Stimulated activated CD4-positive, alpha-beta T cell treated with anti-CD3 and anti-CD28 coated beads, Interleukin-12 subunit alpha, Interleukin-12 subunit beta, amount 100 ng/mL, for 48 hours (primary cell): ENCODE data around the gene OR2G2.

Experiments used
- DNase-seq, 3 donors: peaks; one replicate each; pipeline ENCODE4 v3.0.0-alpha.2; 2020; ENCODE audit warnings: low read depth in 2 of 3, low spot score in 1 of 3

The OR2G2 gene, protein sequence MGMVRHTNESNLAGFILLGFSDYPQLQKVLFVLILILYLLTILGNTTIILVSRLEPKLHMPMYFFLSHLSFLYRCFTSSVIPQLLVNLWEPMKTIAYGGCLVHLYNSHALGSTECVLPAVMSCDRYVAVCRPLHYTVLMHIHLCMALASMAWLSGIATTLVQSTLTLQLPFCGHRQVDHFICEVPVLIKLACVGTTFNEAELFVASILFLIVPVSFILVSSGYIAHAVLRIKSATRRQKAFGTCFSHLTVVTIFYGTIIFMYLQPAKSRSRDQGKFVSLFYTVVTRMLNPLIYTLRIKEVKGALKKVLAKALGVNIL

DNA sequence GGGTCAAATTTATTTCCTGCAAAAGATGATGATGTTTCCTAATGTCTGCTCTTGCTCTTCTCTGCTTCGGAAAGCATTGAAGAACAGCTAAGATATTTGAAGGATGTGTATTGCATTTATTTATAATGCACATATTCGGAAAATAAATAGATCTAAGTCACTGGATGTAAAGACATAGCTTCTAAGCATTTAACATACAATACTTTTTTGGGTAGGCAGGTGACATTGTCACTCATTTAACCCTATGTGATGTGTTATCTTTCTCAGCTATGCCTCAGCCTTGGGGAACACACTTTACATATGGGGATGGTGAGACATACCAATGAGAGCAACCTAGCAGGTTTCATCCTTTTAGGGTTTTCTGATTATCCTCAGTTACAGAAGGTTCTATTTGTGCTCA is at the start of gene OR2G2:
OR2G2 (plus strand) TSS at position 301 of the 400 bp plus-strand sequence; CDS start at position 301, 0 bp downstream.
- no peak for DNase-seq

DNA sequence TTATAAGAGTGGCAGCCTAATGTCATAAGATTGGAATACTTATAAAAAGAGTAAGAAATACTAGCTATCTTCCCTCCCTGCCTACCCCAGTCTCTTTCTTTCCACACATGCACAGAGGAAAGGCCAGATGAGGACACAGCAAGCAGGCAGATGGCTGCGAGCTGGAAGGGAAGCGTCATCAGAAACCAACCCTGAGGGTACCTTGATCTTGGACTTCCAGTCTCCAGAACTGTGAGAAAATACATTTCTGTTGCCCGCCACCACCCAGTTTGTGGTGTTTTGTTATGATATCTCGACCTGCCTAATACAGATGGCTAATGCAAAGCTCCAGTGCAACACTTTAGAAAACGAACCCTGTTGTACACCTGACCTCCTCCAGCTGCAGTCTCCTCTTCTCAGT is 49.6 kb upstream of the OR2G2 start:
- no peak for DNase-seq

DNA sequence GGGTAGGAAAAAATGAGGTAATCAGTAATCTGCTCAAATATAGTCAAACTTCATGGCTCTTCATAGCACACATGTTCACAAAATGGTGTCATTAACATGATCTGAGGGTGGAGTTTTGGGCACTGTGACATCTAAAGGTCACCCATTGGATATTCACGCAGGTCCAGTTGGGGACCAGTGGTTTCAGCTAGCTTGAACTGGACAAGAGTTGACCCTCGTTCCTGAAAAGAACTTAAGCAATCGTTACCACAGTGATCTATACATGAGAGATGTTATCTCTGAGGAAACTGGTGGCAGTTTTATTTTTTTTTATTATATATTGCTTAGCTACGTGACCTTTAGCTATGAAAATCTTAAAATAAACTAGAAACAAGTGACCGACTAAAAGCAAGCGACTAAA is 48.9 kb upstream of the OR2G2 start:
- DNase-seq: no peak

DNA sequence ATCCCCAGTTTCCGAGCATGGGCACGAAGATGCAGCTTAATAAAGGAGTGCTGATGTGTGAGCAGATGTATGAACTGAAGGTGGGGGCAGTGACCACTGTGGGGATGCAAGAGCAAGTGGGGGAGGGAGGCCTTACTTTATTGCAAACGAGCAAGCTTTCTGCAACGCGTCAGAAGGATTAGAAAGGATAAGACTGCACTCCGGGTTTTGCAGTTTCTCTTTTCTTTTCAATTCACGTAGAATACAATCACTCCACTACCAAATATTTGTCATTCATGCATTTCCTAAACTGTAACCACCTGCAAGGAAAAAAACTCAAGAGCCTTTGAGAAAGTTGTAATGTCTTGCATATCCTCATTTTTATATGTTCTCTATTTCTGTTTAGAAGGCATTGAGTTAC is 47.6 kb upstream of the OR2G2 start:
- DNase-seq: no peak

DNA sequence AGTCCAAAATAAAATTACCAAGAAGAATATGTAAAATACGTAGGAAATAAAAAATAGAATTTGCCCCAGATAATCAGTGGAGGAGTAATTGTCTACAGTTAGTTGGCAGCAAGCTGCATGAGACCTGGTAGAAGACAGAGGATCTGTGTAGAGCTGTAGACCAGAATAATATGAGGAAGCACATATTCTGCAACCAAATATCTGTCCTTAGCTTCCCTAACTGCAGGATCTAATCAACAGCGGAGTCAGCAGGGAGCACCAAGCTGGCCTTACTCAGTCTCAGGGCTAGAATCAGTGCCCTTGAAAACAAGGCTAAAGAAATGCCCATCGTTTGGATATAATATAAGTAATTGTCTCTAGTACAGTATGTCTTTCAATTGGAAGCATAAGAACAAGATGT is 45.3 kb upstream of the OR2G2 start:
- no peak for DNase-seq

DNA sequence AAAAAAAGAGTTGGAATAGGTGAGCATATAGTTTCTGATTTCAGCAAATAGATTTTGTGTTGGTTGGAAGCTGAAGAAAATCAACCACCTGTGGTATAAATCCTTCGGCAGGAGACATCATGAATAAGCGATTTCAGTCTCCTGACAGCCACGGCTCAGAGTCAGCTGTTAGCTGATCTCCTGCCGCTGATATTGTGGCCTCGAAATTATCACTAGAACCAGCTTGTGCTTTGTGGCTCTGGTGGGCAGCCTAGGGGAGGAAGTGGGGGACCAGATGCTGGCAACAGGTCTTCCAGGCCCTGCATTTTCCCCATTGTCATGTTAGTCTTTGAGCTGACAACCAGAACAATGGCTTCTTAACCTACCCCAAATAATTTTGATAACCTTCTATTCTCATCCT is 40.1 kb upstream of the OR2G2 start:
- no peak for DNase-seq

DNA sequence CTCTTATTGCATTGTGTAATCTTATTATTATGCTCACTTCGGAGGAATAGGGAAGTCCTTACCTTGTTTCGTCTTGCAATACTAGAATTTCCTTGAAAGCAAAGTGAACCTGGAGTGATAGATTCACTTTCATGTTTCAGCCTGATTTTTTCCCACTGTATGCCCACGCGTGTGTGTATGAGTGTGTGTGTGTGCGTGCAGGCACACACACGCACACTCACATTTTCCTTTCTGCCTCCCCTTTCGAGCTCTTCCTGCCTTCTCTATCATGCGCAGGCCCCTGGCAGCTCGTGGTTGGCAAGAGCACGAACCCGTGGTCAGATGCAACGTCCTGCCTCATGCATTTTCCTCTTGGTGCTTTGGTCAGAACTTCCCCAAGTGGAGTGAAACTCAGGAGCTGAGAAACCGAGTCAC is 39.4 kb upstream of the OR2G2 start, which contains the start of gene GCSAML:
GCSAML (plus strand) TSS at position 366 of the 414 bp plus-strand sequence. CDS start 58 bp downstream, outside the sequence.
- DNase-seq: no peak

DNA sequence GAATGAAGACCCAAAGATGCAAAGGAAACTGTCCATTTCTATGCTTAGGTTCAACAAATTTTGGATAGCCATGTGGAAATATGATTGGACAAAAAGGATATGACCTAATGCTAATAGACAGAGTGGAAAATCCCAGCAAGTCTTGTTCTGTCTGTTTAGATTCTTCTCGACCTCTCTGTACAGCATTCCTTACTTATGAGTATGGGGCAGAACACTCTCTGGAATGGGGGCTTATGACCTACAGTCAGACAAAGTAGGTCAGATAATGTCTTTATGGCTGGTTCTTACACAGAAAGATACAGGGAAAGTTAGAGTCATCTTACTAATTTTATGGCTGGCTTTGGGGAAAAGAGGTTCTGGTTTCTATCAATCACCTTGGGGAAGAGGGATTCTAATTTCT is 36.4 kb upstream of the OR2G2 start:
- no peak for DNase-seq

DNA sequence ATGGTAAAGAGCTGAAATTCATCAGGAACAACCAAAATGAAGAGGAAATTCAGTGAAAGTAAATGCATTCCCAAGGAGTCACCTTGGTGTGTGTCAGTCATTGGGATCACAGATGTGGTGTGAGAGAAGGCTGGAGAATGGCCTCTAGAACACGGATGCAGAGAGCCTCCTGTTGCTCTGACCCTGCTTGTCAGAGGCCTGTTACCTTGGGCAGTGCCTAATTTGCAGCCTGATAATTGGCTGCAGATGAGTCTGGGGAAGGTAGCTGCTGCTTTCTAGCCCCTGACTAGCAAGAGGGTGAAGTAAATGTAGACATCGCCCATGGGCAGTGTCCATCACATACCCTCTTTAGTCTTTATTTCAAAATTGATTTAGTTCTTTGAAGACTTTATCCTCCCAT is 35.9 kb upstream of the OR2G2 start:
- no peak for DNase-seq

DNA sequence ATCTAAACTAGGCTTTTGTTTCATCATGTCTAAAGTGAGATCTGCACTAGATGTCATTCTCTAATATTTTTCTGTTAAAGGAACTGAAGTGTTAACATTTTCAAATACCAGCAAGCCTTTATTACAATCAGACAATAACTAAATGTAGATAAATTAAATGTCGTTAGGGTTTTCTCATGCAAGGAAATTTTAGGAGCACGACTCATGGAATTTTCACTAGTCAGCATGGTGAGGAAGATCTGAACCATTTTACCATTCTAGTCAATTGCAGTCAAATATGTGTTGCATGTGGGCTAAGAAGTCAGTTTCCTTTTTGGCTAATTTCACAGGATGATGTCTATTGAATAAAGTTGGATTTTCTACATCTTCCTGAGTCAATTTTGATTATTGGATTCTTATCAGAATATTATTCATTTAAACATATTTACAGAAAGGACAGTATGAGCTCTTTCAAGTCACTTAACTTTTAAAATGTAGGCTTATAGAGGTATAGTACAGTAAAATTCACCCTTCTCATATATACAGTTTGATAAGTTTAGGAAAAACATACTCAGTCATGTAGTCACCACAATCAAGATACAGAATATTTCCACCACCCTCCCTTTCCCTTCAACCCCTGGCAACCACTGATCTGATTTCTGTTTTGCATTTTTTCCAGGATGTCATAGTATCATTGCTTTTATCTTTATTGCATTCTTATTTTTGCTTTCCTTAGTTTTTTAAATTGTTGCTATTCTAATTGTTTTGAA is 30.1 kb upstream of the OR2G2 start:
- DNase-seq: no peak

DNA sequence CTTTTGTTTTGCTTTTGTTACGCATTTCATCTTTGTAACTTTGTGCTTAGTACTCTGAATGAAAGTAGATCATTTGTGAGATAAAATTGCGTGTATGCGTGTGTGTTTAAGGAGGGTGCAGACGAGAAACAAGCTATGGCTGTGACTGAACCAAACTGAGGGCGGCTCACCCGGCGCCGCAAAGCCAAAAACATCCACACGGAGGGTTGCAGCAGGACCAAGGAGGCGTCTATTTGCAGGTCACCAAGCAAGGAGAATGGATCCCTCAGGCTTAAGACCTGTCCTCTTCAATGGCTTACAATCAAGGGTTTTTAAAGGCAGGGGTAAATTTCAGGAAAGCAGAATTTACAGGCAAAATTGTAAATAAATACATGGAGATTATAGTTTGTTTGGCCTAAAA is 26.4 kb upstream of the OR2G2 start:
- DNase-seq: no peak

DNA sequence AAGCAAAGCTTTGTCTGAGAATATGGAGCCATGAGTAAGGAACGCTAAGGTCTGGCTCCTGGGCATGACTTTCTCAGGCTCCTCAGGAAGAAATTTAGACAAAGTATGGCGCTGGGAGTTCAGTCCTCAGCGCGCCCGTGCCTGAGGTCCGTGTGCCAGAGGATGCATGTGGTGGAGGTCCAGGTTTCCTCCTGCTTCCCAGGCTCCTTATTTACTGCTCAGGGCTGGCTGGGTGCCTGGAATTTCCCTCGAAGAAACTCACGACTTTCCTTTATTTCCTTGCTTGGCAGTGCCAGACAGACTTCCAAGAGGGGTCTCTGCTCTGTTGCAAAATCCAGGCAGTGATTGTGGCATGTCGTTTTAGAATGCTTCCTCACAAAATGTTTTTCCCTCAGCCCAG is 26.0 kb upstream of the OR2G2 start:
- DNase-seq: no peak

DNA sequence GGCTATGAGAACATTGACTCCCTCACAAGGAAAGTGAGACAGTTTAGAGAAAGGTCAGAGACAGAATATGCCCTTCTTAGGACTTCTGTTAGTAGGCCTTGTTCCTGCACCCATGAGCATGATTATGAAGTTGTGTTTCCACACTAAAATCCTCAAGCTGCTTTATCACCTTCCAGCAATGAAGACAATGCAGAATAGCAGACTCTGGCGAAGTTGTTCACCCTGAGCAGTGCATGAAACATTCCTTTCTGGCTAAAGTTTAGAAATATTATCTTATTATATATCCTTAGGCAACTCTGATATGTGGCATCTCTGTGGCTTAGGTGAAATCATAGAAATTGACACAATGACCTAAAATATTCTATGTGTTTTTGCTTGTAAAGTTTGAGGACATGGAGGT is 13.9 kb upstream of the OR2G2 start:
- DNase-seq: no peak

DNA sequence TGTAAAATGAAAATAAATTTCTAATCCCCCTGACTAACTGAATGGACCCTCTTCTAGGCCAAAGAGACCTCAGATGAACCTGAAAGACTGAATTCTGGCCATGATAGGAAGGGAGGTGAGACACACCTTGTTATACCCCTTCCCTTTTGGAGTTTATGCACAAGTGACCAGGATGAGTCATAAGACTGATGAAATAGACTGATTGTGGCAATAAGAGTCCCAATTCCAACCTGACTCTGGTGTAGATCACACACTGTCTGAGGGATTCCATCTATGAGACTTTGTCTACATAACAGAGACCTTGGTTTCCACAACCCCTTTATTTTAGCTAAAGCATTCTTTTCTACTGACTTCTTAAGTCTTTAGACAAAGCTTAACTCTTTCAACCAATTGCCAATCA is 13.5 kb upstream of the OR2G2 start:
- no peak for DNase-seq

DNA sequence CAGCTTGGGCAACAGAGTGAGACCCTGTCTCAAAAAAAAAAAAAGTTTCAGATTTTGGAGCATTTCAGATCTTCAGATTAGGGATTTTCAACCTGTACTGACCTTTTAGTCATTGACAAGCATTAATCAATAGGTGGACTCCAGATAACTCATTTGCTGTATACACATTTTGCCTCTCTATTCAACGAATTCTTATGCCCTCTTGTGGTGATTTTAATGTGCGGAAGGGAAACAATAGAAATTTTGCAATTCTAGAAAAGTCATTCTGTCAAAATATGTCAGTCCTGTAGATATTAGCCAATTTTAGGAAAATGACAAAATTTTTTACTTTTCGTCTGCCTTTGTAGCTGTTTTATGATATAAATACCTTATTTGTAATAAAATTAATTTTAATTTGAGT is 11.6 kb upstream of the OR2G2 start:
- no peak for DNase-seq

DNA sequence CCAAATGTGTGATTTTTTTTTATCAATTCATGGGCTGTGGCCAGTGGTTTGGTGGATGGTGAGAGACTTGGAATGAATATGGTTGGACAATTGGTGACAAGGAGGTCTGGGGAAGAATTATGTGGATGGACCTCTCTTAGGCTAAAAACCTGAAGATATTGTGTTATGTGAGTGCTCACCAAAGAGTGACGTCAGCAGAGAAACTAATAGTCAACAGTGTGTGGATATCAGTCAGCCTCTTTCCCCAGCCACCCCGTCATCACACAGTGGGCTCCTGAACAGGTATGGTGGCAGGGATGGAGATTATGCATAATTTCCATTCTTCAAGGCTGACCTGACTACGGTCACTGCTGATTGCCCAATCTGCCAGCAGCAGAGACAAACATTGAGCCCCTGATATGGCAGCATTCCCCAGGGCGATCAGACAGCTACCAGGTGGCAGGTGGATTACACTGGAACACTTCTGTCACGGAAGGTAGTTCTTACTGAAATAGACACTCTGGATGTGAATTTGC is 9.2 kb upstream of the OR2G2 start:
- no peak for DNase-seq

DNA sequence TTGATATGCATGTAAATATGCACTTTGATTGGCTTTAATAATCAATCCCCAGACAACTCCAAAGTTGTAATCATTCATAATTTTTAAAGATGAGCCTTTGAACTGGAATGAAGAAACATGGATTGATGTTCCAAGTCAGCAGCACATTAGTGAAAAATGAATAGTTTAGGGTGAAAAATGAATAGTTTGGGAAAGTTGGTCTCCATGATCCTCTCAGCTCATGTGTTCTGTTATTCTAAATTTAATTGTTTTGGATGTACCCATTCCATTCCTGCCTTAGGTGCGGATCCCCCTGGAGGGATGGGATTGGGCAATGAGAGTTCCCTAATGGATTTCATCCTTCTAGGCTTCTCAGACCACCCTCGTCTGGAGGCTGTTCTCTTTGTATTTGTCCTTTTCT is 17.1 kb downstream of the OR2G2 start, which contains the start of gene OR2G3:
OR2G3 (plus strand) TSS at position 301 of the 400 bp plus-strand sequence; CDS start at position 301, 0 bp downstream.
- no peak for DNase-seq

DNA sequence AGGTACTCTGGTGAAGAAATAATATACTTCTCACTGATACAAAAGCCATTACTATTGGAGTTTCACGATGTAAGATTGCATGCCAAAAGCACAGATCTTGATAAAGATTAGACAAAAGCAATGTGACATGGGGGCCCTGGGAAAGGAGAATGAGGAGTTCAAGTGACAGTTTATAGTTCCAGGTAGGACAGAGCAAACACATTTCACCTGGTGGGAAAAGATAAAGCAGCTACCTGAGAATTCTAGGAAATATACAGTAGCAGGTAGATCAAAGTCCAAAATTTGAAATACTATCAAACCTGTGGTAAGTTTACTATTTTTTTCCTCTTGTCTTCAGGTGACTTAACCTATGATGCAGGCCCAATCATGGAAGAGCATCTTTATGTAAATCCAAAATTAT is 25.2 kb downstream of the OR2G2 start:
- DNase-seq: no peak

DNA sequence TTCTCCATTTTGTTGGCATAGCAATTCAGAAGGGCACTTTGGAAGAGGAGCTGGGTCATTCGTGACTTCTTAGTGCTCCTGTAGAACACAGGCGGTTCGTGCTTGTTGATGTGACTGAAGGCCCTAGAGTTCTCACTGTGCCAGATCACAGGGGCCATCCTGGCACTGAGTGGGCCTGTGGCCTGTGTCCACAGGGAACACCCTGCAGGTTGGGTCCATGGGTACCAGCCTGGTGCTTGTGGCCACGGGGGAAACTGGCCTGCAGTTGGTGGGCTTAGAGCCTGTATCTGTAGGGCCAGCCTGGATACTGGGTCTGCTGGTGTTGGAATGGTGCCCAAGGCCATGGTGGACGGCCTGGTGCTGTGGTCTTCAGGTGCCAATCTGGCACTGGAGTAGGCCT is 26.5 kb downstream of the OR2G2 start:
- DNase-seq: no peak

DNA sequence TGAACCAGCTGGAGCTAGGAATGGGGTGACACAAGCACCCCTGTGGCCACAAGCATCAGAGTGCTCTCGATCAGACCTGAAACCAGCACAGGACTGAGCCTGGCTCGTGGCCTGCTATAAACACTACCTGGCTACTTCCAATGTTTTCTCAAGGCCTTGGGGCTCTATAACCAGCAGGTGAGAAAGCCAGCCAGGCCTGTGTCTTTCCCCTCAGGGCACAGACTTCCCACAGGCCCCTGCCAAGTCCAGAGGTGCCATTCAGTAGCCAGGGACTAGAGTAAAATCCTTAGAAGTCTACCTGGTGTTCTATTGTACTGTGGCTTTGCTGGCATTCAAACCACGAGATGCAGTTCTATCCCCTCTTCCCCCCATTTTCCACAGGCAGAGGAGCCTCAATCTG is 39.8 kb downstream of the OR2G2 start:
- no peak for DNase-seq

DNA sequence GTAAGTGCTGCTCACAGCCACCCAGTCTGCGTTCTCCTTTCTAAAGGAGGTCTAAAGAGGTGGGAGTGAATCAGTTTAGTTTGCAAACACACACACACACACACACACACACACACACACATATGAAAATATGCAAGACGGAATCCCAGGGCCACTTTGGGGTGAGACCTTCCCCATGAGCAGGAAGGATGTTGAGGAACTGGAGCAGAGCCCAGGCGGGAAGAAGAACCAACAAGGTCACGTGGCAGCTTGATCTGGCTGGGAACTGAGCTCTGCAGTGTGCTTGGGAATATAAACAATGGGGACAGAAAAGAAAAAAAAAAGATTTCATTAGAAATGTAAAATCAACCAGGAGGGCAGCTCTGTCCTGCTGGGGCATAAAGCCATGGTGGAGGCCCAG is 49.9 kb downstream of the OR2G2 start:
- no peak for DNase-seq

DNA sequence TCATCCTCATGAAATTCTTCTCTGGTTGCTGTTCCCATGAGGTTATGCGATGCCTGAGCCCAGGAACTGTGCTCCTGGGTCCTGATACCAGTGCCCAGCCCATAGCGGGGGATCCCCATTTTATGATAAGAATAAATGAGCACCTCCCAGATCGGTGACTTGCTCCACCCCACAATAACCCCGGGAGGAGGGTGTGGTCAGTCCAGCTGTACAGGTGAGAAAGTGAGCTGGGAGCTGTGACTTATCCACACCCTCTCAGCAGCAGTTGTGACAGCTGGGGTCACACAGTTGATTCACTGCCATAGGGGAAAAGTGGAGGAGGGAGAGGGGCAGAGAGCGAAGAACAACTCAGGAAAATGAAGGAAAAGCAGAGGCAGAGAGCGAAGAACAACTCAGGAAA is 50.6 kb downstream of the OR2G2 start:
- DNase-seq: no peak
